ENCODE results near the gene MAVS.
"Not testable (repeated sequence)": the region's sequence is repeated elsewhere in the genome, so short reads cannot be mapped to it uniquely, and the experiment has no call there.

The MAVS gene

DNA sequence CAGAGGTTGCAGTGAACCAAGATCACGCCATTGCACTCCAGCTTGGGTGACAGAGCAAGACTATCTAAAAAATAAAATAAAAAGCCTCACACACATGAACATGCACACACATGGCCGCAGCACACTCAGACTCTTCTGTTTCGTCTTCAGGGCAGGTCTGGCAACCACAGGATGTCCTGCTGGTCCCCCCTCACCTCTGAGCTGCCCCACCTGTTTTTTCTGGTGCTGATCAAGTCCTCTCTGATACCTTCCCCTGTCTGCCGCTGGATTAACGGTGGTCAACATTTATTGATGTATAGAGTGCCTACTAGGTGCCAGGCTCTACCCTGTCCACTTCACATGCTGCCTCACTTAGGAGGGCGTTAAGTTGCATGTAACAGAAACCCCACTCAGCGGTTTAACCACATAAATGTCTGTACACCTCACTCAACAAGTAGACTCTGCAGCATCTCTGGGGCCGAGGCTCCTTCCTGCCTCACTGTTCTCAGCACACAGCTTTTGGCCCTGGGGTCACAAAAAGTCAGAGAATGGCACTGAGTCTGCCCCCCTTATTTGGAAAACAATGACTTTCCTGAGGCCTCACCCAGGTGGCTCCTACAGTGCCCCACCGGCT is 30.8 kb upstream of the MAVS start:
- peak; percentile 22 for DNase-seq (ENCODE audit: low read depth)

DNA sequence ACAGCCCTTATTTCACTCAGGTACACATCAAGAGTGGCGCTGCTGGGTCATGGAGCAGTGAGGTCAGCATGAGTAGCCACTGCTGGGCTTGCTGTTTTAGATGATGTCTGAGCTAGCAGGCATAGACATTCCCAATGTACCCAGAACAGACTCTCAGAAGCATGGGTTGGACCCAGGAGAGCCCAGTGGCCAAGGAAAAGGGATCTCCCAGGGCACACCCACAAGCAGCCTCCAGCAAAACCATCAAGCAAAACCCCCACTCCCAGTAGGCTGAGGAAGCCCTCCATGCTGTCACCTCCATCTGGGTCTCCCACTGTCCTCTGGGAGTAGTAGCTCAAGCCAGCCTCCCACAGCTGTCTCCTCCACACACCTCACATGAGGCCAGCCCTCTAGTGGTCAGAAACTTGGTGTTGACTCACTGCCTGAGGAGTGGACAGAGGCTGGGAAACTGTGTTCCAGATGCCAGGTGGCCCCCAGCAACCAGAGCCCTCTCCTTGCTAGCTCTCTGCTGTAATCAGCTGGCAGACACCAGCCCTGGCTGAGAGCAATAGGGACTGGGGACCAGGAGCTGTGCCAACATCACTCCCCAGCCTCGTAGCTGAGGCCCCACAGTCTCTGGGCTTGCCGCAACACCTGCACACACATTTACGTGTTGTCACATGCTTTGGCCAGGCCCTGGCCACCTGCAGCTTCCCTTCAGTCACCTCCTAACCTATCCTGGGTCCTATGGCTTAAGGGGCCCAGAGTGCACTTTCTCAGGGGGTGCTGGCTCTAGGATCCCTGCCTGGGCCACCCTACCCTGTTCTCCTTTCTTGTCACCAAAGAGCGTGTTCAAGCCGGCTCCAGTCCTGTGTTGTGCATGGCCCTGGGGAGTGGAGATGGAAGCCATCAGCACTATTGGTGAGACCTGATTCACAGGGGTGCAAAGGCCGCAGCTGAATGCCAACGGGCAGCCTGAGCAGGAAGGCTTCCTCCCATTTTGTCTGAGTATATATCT is 28.2 kb upstream of the MAVS start:
- DNase-seq (ENCODE audit: low read depth), result no peak

DNA sequence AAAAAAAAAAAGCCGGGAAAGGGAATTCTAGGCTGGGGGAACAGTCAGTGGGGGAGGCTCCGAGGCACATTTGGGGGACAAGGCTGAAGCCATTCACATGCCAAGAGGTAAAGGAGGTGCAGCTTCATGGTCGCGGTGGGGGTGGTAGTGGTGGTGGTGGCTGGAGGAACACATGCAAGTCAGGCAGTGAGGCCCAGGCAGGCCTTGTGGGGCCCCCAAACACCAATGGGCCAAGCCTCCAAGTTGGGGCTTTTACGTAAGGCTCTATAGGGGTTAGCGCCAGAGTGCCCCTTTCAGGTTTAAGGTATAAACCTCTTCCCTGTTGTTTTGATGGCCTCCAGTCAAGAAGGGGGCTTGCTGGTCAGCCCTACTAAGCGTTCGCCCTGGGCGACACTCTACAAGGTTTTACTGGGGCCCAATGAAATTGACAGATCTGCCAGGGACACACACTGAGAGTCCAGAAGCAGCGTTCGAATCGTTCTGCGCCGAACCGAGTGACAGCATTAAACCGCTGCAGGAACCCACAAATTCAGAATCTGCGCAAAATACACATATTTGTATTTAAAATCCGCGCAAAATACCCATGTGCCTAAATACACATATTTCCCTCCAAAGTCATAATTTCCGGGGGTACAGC is 27.1 kb upstream of the MAVS start:
- no peak for DNase-seq (ENCODE audit: low read depth)

DNA sequence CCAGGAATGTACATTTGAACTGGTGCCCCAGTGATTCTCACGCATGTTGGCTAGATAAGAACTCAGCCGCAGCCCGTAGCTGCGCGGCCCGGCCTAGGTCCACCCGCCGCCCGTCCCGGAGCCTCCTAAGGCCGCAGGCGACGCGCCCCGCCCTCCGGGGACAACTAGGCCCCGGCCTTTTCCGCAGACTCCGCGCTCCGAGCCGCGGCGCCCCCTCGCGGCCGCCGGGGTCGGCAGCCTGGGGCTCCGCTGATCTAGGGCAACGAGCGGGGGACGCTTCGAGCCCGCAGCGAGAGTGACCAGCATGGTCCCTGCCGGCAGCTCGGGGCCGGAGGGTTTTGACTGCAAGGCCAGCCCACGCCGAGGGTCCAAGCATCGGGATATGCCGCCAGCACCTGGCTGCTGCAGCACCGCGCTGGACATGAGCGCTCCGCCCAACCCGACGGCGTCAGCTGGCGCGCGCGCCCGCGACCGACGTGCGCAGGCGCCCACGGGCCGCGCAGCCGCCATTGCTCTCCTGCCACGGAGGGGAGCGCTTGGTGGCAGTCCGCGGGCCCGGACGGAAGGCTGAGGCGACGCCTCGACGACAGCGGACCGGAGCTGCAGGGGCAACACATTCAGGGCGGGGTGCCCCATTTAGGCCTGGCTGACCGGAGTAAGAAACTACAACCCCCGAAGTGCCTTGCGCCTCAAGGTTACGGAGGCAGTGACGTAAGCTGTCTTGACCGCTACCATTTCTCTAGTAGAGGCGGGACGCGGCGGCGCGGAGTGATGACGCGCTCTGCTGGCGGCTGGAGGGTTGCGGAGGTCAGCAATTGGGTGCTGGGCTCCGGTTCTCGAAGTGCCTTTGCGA is 26.4 kb upstream of the MAVS start, which contains the start of gene AP5S1:
TSS of gene AP5S1 (plus strand) at position 500 of the 853 bp plus-strand sequence. CDS start 1,571 bp downstream, outside the sequence.
- peak; percentile 83 for DNase-seq (ENCODE audit: low read depth)

DNA sequence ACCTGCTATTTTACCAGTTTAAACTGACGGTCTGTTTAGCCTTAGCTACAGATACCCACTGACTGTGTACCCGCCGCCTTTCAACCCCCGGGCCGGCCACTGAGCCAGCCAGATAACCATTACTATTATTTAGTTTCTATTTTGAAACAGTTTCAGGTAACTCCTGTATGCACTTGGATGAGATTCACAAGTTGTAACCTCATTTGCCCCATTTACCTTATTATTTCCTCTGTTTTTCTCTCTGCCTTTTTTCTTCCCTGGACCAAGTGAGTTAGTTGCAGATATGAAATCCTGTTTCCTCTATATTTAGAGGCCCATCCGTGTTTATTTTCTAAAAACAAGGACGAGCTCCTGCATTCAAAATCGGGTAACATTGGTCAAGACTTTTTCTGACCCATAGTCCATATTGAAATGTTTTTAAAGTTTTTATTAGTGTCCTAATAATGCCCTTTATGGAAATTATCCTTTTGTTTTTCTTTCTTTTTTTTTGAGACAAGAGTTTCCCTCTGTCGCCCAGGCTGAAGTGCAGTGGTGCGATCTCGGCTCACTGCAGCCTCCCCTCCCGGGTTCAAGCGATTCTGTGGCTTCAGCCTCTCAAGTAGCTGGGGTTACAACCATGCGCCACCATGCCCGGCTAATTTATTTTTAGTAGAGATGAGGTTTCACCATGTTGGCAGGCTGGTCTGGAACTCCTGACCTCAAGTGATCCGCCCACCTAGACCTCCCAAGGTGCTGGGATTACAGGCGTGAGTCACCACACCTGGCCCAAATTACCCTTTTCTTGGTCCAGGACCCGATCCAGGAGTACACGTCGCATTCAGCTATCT is 25.5 kb upstream of the MAVS start:
- no peak for DNase-seq (ENCODE audit: low read depth)

DNA sequence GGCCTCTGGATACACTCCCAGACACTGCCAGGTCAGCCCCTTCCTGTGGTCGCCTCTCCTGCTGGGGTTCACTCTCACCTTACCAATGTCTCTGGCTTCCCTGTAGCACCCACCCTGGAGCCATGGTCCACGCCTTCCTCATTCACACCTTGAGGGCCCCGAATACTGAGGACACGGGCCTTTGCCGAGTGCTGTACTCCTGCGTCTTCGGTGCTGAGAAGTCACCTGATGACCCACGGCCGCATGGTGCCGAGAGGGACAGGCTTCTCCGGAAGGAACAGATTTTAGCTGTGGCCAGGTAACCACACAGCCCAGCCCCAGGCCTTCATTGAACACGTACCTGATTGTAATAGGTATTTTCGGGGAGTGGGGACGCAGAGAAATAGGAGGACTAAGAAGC is 24.6 kb upstream of the MAVS start:
- no peak for DNase-seq (ENCODE audit: low read depth)

DNA sequence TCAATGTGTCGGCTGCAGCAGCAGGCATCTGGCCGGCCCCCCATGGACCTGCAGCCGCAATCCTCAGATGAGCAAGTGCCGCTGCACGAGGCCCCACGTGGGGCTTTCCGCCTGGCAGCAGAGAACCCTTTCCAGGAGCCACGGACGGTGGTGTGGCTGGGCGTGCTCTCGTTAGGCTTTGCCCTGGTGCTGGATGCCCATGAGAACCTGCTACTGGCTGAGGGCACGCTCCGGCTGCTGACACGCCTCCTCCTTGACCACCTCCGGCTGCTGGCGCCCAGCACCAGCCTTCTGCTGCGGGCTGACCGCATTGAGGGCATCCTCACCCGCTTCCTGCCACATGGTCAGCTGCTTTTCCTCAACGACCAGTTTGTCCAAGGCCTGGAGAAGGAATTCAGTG is 22.8 kb upstream of the MAVS start:
- no peak for DNase-seq (ENCODE audit: low read depth)

DNA sequence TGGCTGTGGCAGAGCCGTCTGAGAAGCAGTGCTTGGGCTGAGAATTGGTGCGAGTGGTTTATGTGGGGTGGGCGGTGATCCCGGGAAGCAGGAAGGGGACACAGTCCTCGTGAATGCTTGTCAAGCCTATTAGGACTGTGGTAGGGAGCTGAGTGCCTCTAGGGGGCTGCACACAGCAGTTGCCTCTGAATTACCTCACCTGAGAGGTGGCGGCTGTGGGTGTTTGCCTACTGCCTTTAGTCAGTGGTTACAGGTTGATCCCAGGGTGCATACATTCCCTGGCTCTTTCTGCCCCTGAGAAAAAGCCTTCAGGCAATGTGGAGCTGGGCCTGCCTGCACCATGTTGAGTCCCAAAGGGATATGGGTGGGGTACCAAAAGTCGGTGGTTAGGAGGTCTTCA is 21.1 kb upstream of the MAVS start:
- no peak for DNase-seq (ENCODE audit: low read depth)

DNA sequence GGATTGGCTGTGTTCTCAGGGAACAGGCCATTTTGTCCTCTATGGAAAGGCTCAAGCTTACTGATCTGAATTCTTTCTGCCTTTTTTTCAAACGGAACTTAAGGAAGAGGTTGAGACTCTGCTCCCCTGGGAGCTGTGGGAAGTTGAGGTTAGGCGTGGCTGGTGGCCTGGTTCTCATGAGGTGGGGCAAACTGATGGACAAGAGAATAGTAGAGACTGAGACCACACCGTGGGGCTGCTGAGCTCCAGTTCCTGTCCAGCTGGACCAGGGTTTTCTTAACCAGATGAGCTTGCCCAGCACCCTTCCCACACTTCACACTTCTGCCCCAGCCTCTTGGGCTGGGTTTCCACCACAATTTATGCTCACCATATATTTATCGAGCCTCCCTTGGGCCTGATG is 20.2 kb upstream of the MAVS start:
- DNase-seq (ENCODE audit: low read depth), result no peak

DNA sequence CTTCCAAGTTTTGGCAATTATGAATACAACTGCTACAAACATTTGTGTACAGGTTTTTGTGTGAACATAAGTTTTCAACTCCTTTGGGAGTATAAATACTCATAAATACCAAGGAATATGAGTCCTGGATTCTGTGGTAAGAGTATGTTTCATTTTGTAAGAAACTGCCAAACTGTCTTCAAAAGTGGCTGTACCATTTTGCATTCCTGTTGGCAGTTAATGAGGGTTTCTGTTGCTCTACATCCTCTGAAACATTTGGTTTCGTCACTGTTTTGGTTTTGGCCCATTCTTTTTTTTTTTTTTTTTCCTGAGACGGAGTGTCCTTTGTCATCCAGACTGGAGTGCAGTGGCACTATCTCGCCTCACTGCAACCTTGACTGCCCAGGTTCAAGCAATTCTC is 17.8 kb upstream of the MAVS start:
- no peak for DNase-seq (ENCODE audit: low read depth)

DNA sequence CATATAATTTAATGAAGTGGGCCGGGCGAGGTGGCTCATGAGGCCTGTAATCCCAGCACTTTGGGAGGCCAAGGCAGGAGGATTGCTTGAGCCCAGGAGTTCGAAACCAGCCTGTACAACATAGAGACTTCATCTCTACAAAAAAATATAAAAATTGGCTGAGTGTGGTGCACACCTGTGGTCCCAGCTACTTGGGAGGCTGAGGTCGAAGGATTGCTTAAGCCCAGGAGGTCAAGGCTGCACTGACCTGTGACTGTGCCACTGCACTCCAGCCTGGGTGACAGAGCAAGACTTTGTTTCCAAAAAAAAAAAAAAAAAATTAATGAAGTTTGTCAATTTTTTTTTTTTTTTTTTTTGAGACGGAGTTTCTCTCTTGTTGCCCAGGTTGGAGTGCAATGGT is 16.7 kb upstream of the MAVS start:
- DNase-seq (ENCODE audit: low read depth), result not testable (repeated sequence)

DNA sequence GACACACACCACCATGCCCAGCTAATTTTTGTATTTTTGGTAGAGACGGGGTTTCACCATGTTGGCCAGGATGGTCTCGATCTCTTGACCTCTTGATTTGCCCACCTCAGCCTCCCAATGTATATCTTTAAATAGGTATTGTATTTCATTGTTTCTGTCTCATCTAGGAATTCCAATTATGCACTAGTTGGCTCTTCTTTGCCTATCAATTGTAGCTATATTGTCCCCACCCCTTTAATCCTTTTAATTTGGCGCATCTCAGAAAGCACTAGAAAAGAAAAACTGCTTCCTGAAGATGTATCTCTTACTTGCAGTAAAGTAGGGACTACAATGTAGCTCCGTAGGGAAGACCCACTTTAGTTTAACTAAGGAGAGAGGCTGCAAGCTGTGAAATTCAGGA is 10.5 kb upstream of the MAVS start:
- DNase-seq (ENCODE audit: low read depth), result no peak

DNA sequence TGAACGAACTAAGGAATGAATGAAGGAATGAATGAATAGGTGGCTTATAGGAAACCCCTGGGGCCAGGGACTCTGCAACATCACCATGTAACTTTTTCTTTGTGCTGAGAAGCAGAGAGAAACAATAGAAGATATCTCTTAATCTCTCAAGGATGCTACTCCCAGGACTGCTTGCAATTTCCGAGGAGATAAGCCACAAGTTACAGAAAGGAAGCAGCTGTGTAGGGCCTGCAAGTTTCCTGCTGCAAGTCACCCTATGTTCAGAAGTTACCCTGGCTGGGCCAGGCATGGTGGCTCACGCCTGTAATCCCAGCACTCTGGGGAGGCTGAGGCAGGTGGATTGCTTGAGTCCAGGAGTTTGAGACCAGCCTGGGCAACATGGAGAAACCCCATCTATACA is 7.3 kb upstream of the MAVS start:
- DNase-seq (ENCODE audit: low read depth), result no peak

DNA sequence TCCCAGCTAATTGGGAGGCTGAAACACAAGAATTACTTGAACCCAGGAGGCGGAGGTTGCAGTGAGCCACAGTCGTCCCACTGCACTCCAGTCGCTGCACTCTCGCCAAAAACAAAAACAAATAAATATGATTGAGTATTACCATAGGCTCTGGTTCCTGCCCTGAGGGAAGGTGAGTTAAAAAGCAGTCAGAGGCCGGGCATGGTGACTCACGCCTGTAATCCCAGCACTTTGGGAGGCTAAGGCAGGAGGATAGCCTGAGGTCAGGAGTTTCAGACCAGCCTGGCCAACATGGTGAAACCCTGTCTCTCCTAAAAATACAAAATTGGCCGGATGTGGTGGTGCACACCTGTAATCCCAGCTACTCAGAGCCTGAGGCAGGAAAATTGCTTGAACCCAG is 6.4 kb upstream of the MAVS start:
- DNase-seq (ENCODE audit: low read depth), result not testable (repeated sequence)

DNA sequence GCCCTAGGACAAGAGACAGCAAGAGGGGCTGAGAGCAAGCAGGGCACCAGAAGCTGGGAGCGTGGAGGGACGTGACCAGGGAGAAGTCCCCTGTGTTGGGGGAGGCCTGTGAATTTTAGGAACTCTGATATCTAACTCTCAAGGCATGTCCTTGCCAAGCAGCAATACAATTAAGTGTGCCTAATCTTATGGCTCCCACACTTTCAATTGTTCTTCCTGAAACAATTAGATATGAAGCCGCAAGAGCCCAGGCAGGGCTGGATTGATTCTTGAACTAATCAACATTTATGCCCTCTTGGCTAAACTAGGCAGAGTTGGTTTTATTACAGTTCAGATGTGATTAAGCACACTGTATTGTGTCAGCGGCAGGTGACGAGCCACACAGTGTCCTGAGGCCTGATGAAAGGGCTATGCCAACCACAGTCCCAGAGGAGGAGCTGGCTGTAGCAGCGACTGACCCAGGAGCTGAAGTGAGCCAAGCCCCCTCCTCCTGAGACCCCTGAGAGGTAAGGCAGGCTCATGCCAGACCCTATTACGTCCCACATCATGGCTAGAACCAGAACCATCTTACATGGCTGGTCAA is 4.2 kb upstream of the MAVS start:
- DNase-seq (ENCODE audit: low read depth), result no peak

DNA sequence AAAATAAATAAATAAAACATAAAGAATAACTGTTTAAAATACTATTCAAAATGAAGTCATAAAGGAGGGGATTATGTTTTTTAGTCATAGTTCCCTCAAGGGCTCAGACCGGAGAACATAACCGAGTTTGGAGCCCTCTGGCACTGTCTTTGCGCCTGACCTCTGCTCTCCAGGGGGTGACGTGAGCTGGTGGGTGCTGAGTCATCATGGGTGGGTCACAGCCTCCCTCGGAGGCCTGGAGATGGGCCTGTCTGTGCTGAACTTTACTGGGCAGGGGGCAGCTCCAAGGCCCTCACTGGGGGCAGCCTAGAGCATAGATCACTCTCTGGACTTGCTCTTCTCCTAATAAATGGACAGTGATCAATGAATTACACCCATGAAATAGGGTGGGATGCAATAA is 3.1 kb upstream of the MAVS start:
- no peak for DNase-seq (ENCODE audit: low read depth)

DNA sequence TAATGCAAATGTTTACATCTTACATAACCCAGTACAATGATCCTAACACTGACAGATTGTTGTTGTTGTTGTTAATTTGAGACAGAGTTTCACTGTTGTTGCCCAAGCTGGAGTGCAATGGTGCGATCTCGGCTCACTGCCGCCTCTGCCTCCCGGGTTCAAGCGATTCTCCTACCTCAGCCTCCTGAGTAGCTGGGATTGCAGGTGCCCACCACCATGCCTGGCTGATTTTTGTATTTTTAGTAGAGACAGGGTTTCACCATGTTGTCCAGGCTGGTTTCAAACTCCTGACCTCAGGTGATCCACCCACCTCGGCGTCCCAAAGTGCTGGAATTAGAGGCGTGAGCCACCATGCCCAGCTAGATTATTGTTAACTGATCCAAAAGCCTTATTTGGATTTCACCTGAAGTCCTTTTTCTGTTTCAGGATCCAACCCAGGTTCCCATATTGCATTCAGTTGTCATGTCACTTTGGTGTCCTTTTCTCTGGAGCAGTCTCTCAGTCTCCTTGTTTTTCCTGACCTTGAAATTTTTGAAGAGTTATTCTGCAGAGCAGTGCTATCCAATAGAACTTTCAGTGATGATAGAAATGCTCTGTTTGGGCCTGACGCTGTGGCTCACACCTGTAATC is 2.5 kb upstream of the MAVS start:
- DNase-seq (ENCODE audit: low read depth), result not testable (repeated sequence)

DNA sequence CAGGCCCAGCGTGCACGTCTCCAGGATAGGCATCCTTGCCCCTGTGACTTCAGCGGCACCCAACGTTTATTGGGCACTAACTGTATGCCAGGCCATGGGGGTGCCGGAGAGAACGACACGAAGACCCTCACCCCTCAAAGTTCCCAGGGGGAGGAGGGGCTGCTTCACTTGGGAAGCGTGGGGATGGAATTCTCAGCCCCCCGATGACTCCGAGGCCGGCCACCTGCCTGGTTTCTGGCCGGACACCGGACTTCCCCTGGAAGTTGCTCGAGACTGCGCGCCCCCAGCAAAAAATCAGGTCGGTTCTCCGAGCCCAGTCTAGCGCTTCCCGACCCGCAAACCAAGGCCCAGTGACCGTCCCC is 275 bp upstream of the MAVS start:
- no peak for DNase-seq (ENCODE audit: low read depth)

DNA sequence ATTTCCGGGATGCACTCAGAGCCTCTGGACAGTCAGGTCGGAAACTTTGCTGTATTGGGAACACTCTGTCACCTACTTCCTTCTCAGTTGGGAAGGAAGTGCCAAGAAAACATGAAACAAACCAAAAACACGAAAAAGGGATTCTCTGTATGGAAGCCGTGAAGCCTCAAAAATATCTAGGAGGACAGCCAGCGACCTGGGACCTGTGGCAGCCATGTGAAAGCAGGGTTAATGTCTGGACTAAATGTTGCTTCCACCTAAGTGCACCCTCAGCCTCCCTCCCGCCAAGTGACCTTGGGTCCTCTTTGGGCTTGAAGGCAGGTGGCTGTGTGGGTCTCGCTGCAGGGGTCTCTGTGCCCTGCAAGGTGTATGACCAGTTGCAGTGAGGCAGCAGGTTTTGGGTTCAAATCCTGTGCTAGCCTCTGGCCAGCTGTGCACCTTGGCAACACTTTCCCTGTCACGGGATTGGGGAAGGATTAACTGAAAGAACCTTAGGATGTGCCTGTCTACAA is 851 bp downstream of the MAVS start:
- no peak for DNase-seq (ENCODE audit: low read depth)

DNA sequence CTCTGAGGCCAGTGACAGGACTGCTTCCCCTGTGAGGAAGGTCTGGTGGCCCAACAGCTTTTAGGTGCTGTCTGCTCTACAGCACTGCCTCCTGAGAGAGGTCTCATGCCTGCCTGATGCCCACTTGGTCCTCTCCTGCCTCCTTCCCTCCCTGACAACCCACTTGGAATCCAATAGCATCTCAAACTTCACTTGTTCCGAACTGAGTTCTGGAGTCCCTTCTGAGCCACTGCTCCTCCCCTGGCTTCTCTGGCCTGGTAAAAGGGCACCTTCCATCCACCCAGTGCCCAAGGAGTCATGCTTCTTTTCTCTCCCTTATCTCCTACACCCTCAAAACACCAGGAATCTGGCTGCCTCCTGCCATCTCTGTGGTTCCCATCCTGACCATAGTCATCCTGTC is 1.9 kb downstream of the MAVS start:
- no peak for DNase-seq (ENCODE audit: low read depth)
